H7 (cell line): ENCODE results near the gene KPNA4. TPM values are rescaled to one million over a fixed set of nuclear protein-coding genes. Genes with fewer than 3 reads are reported as not detected.
"Not testable (repeated sequence)": the region's sequence is repeated elsewhere in the genome, so short reads cannot be mapped to it uniquely, and the experiment has no call there.

Experiments used
- DNase-seq: peaks from one replicate; pipeline ENCODE4 v3.0.0; 2012
- H3K27me3 ChIP-seq: 2 replicates; pipeline ENCODE4 v1.6.0; 2011; ENCODE audit warnings: mild to moderate bottlenecking, low read length; ENCODE audit not compliant: control insufficient read depth, insufficient read depth
- H3K36me3 ChIP-seq: replicated peaks from 2 replicates; pipeline ENCODE4 v1.5.1; 2011; ENCODE audit warnings: low read length; ENCODE audit not compliant: control insufficient read depth, insufficient read depth
- H3K4me3 ChIP-seq: 2 replicates; pipeline ENCODE4 v1.5.1; 2011; ENCODE audit warnings: low read depth, mild to moderate bottlenecking, control low read depth, low read length, moderate library complexity; ENCODE audit not compliant: insufficient read depth
- total RNA-seq: library from RNA; depleted of rRNA; stranded (reverse); fragments of >200 nt; shearing (Covaris generic); gene quantifications from 2 replicates; pipeline ENCODE4 v1.2.3, GENCODE V29; 2014

The KPNA4 gene
- total RNA-seq, 1 experiment from 2014 or later = 23.4 TPM

GRCh38 chr3:160580938-160581337, 15.6 kb upstream of the KPNA4 start:
- no peak overlapping the region for H3K4me3 ChIP-seq
- no peaks in the 10 kb centered on the region for H3K27me3 ChIP-seq
- H3K36me3 ChIP-seq = no peaks in the 10 kb centered on the region
- DNase-seq = no peak

GRCh38 chr3:160577556-160578195, 12.3 kb upstream of the KPNA4 start:
- no peaks in the 10 kb centered on the region for H3K36me3 ChIP-seq
- no peak overlapping the region for H3K4me3 ChIP-seq
- DNase-seq = peak; percentile 48
- H3K27me3 ChIP-seq = no peaks in the 10 kb centered on the region

GRCh38 chr3:160577093-160577492, 11.7 kb upstream of the KPNA4 start:
- no peak for DNase-seq
- Histone ChIP-seq H3K36me3 (no peaks in the 10 kb centered on the region), H3K4me3 (no peak overlapping the region), H3K27me3 (no peaks in the 10 kb centered on the region)

- no peaks in the 10 kb centered on the region for H3K36me3 ChIP-seq
- DNase-seq = no peak
- H3K4me3 ChIP-seq = no peak overlapping the region
- no peaks in the 10 kb centered on the region for H3K27me3 ChIP-seq
These were observed 11.2 kb upstream of the KPNA4 start for GRCh38 chr3:160576621-160577020.

GRCh38 chr3:160575589-160575988, 10.2 kb upstream of the KPNA4 start:
- no peaks in the 10 kb centered on the region for H3K36me3 ChIP-seq
- no peaks in the 10 kb centered on the region for H3K27me3 ChIP-seq
- DNase-seq = peak; percentile 28
- H3K4me3 ChIP-seq = no peak overlapping the region

GRCh38 chr3:160574636-160575035, 9.3 kb upstream of the KPNA4 start:
- no peak for DNase-seq
- no peak overlapping the region for H3K4me3 ChIP-seq
- no peaks in the 10 kb centered on the region for H3K27me3 ChIP-seq
- no peaks in the 10 kb centered on the region for H3K36me3 ChIP-seq

GRCh38 chr3:160573955-160574525, 8.7 kb upstream of the KPNA4 start:
- H3K4me3 ChIP-seq, H3K36me3 ChIP-seq, DNase-seq, H3K27me3 ChIP-seq: not testable (repeated sequence)

GRCh38 chr3:160569894-160570652, 4.7 kb upstream of the KPNA4 start:
- H3K36me3 ChIP-seq = no peaks in the 10 kb centered on the region
- H3K27me3 ChIP-seq = no peaks in the 10 kb centered on the region
- no peak for DNase-seq
- no peak overlapping the region for H3K4me3 ChIP-seq

- no peak for DNase-seq
- Histone ChIP-seq H3K36me3 (no peaks in the 10 kb centered on the region), H3K27me3 (no peaks in the 10 kb centered on the region), H3K4me3 (no peak overlapping the region)
These were observed 3.6 kb upstream of the KPNA4 start for GRCh38 chr3:160568989-160569388.

GRCh38 chr3:160567774-160568173, 2.4 kb upstream of the KPNA4 start:
- Histone ChIP-seq H3K4me3 (no peak overlapping the region), H3K27me3 (no peaks in the 10 kb centered on the region), H3K36me3 (peaks cover 2% of the 10 kb centered on the region; the same call in 1 of the 2 replicates)
- no peak for DNase-seq

- Histone ChIP-seq H3K4me3 (peak overlapping the region; percentile 66; the same call in 1 of the 2 replicates), H3K27me3 (no peaks in the 10 kb centered on the region), H3K36me3 (peaks cover 2% of the 10 kb centered on the region; the same call in 1 of the 2 replicates)
- DNase-seq = no peak
These were observed 1.1 kb upstream of the KPNA4 start for GRCh38 chr3:160566499-160566898.

GRCh38 chr3:160564949-160565441, 376 bp downstream of the KPNA4 start:
- Histone ChIP-seq H3K4me3 (peak overlapping the region; percentile 78), H3K27me3 (no peaks in the 10 kb centered on the region), H3K36me3 (peaks cover 2% of the 10 kb centered on the region; the same call in 1 of the 2 replicates)
- peak; percentile 81 for DNase-seq

- peak overlapping the region; percentile 78 for H3K4me3 ChIP-seq
- DNase-seq = peak; percentile 50
- H3K36me3 ChIP-seq = peaks cover 2% of the 10 kb centered on the region; the same call in 1 of the 2 replicates
- H3K27me3 ChIP-seq = no peaks in the 10 kb centered on the region
These were observed 986 bp downstream of the KPNA4 start for GRCh38 chr3:160564258-160564911.

GRCh38 chr3:160562952-160563351, 2.4 kb downstream of the KPNA4 start:
- Histone ChIP-seq H3K4me3 (no peak overlapping the region), H3K27me3 (no peaks in the 10 kb centered on the region)

More at GRCh38 chr3:160562952-160563351, 2.4 kb downstream of the KPNA4 start:
- H3K36me3 ChIP-seq = peaks cover 2% of the 10 kb centered on the region; the same call in 1 of the 2 replicates
- no peak for DNase-seq
